ENCODE measurements around the gene JMJD6.
"Not testable (repeated sequence)": the region's sequence is repeated elsewhere in the genome, so short reads cannot be mapped to it uniquely, and the experiment has no call there.

The JMJD6 gene

GRCh38 chr17:76727745-76728456 is 1.5 kb upstream of the JMJD6 start:
- no peak for DNase-seq (ENCODE audit: low read depth)
- peak overlapping the region; percentile 80 for H3K4me3 ChIP-seq (ENCODE audit: low read depth, low read length)
- TF ChIP-seq CTCF (IDR thresholded peaks at IDR 0.05; ENCODE audit: low read depth, low read length, missing control alignments): no peak

GRCh38 chr17:76726776-76727718 is 641 bp upstream of the JMJD6 start, which contains the start of gene METTL23:
METTL23 (plus strand) TSS chr17:76726839; CDS start chr17:76729711, 2,872 bp downstream.
- peak within 1 kb of the TSS; percentile 80 for H3K4me3 ChIP-seq (ENCODE audit: low read depth, low read length)
- DNase-seq (ENCODE audit: low read depth): no peak
- peak; percentile 77 for TF ChIP-seq CTCF (IDR thresholded peaks at IDR 0.05; ENCODE audit: low read depth, low read length, missing control alignments)

- peak overlapping the region; percentile 80 for H3K4me3 ChIP-seq (ENCODE audit: low read depth, low read length)
- TF ChIP-seq CTCF (IDR thresholded peaks at IDR 0.05; ENCODE audit: low read depth, low read length, missing control alignments): no peak
- no peak for DNase-seq (ENCODE audit: low read depth)
Observed at GRCh38 chr17:76725580-76726230, 701 bp downstream of the JMJD6 start.

DNA sequence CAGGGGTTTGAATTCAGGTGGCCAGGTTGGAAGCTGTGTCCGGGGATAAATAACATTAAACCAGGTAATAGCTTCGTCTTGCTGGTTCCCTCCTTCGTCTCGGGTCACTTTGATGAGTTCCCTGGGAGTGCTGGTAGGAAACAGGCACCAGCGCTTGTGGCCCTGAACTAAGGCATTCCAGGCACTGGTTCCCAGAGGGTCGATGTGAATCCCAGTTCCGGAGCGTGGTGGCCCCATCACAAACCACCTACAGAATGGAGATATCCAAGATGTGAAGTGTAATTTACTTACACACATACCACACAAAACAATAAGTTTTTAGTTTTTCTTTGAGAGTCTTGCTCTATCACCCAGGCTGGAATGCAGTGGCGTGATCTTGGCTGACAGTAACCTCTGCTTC is 2.6 kb downstream of the JMJD6 start:
- H3K4me3 ChIP-seq (ENCODE audit: low read depth, low read length): no peak overlapping the region
- TF ChIP-seq CTCF (IDR thresholded peaks at IDR 0.05; ENCODE audit: low read depth, low read length, missing control alignments): no peak
- DNase-seq (ENCODE audit: low read depth): no peak

DNA sequence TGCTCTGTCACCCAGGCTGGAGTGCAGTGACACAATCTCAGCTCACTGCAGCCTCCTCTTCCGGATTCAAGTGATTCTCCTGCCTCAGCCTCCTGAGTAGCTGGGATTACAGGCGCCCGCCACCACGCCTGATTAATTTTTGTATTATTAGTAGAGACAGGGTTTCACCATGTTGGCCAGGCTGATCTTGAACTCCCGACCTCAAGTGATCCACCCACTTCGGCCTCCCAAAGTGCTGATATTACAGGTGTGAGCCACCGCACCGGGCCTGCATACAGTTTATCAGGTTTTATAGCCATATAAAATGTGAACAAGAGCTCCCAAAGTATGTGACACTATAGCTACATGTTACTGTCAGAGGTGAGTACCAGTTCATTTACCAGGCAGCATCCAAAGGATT is 3.4 kb downstream of the JMJD6 start:
- not testable (repeated sequence) for DNase-seq (ENCODE audit: low read depth); H3K4me3 ChIP-seq (ENCODE audit: low read depth, low read length)

- no peak overlapping the region for H3K4me3 ChIP-seq (ENCODE audit: low read depth, low read length)
- DNase-seq (ENCODE audit: low read depth): no peak
- no peak for TF ChIP-seq CTCF (IDR thresholded peaks at IDR 0.05; ENCODE audit: low read depth, low read length, missing control alignments)
Observed at GRCh38 chr17:76722279-76722678, 4.1 kb downstream of the JMJD6 start.

DNA sequence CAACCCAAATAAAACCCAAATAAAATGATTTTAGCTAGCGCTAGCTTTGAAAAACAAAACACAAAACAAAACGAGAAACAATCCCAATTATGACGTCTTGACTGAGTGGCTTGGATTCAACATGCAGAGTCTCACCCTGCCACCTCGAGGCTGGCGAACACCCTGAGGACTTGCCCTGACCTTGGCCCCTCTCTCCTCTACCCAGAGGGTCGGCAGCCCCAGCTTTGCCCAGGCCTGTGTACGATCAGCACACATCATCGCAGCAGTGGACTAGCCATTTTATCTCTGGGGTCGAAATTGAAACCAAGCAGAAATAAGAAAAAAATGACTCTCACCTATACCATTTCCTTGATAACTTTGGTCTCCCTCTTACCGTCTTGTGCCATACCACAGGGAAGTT is 4.9 kb downstream of the JMJD6 start:
- TF ChIP-seq CTCF (IDR thresholded peaks at IDR 0.05; ENCODE audit: low read depth, low read length, missing control alignments): no peak
- H3K4me3 ChIP-seq (ENCODE audit: low read depth, low read length): no peak overlapping the region
- DNase-seq (ENCODE audit: low read depth): no peak

Data from GM12864 (cell line).